ENCODE data around the gene STUM. TPM values are rescaled to one million over a fixed set of nuclear protein-coding genes. Genes with fewer than 3 reads are reported as not detected.

Gene STUM
- 0.02 TPM in 1 of 5 replicates, not detected in the others for total RNA-seq (2022; extraction: Qiagen RNA extraction; ENCODE audit: low read depth)

GRCh38 chr1:226548256-226549093, at the start of gene STUM:
Gene STUM (plus strand): TSS chr1:226548764. CDS start chr1:226548905, 141 bp downstream.

Other genes starting within 250 kb of the STUM start
- gene LIN9, start 239.6 kb upstream of the STUM start, total RNA-seq (2022; extraction: Qiagen RNA extraction; ENCODE audit: low read depth): 7.1 to 9.1 TPM (median 8.7 TPM) in 5 replicates
- 100 to 119 TPM (median 110 TPM) in 5 replicates for gene PARP1, start 140.7 kb upstream of the STUM start, total RNA-seq (2022; extraction: Qiagen RNA extraction; ENCODE audit: low read depth)
- 2.4 to 3.3 TPM (median 3.0 TPM) in 5 replicates for gene ITPKB, start 190.5 kb downstream of the STUM start, total RNA-seq (2022; extraction: Qiagen RNA extraction; ENCODE audit: low read depth)

Measured in A549 treated with DMSO at 1 μM for 4 hours (cell line).